ENCODE data around the gene ZNF280C. TPM values are rescaled to one million over a fixed set of nuclear protein-coding genes. Genes with fewer than 3 reads are reported as not detected.

The ZNF280C gene
- total RNA-seq, 1 donor from 2014 or later = 1.1 TPM

- DNase-seq (ENCODE audit: low spot score) (no peak), ATAC-seq (no peak)
Observed at GRCh38 chrX:130179170-130179569, 89.5 kb downstream of the ZNF280C start.

- ATAC-seq (no peak), DNase-seq (ENCODE audit: low spot score) (no peak)
Observed at GRCh38 chrX:130176942-130177341, 91.8 kb downstream of the ZNF280C start.

GRCh38 chrX:130176354-130176776 lies 92.3 kb downstream of the ZNF280C start:
- ATAC-seq = no peak
- DNase-seq (ENCODE audit: low spot score) = no peak

GRCh38 chrX:130174937-130175336 lies 93.8 kb downstream of the ZNF280C start:
- ATAC-seq (no peak), DNase-seq (ENCODE audit: low spot score) (no peak)

- ATAC-seq = peak; percentile 76
- DNase-seq (ENCODE audit: low spot score) = peak; percentile 54
Observed at GRCh38 chrX:130174045-130174704, 94.5 kb downstream of the ZNF280C start.

- DNase-seq (ENCODE audit: low spot score) (no peak), ATAC-seq (peak; percentile 44)
Observed at GRCh38 chrX:130173190-130173895, 95.4 kb downstream of the ZNF280C start.

GRCh38 chrX:130172127-130172845 lies 96.4 kb downstream of the ZNF280C start:
- ATAC-seq = no peak
- DNase-seq (ENCODE audit: low spot score) = no peak

GRCh38 chrX:130171446-130172126 lies 97.1 kb downstream of the ZNF280C start, which contains the start of gene RAB33A:
RAB33A (plus strand) TSS chrX:130171962; CDS start chrX:130172063, 101 bp downstream.
- no peak for DNase-seq (ENCODE audit: low spot score)
- peak; percentile 22 for ATAC-seq

- ATAC-seq = no peak
- peak; percentile 45 for DNase-seq (ENCODE audit: low spot score)
Observed at GRCh38 chrX:130170752-130171445, 97.8 kb downstream of the ZNF280C start.

- no peak for ATAC-seq
Observed at GRCh38 chrX:130167040-130167439, 101.7 kb downstream of the ZNF280C start.

GRCh38 chrX:130166503-130166777 lies 102.3 kb downstream of the ZNF280C start:
- ATAC-seq (no peak), DNase-seq (ENCODE audit: low spot score) (no peak)

More at GRCh38 chrX:130167040-130167439, 101.7 kb downstream of the ZNF280C start:
- no peak for DNase-seq (ENCODE audit: low spot score)

GRCh38 chrX:130165703-130166502 lies 102.8 kb downstream of the ZNF280C start, which contains the start of gene AIFM1:
AIFM1 (minus strand) TSS chrX:130165841; CDS start chrX:130165656, 185 bp downstream.
- peak; percentile 94 for DNase-seq (ENCODE audit: low spot score)

GRCh38 chrX:130165181-130165702 lies 103.5 kb downstream of the ZNF280C start:
- DNase-seq (ENCODE audit: low spot score) (no peak), ATAC-seq (peak; percentile 58)

More at GRCh38 chrX:130165703-130166502, 102.8 kb downstream of the ZNF280C start, which contains the start of gene AIFM1:
- peak; percentile 93 for ATAC-seq

GRCh38 chrX:130163398-130163797 lies 105.3 kb downstream of the ZNF280C start:
- DNase-seq (ENCODE audit: low spot score) (no peak), ATAC-seq (no peak)

- DNase-seq (ENCODE audit: low spot score) (no peak), ATAC-seq (no peak)
Observed at GRCh38 chrX:130162094-130162735, 106.5 kb downstream of the ZNF280C start.

GRCh38 chrX:130159776-130160175 lies 108.9 kb downstream of the ZNF280C start:
- no peak for DNase-seq (ENCODE audit: low spot score)
- peak; percentile 52 for ATAC-seq

- no peak for DNase-seq (ENCODE audit: low spot score)
- ATAC-seq = no peak
Observed at GRCh38 chrX:130158311-130158710, 110.4 kb downstream of the ZNF280C start.

GRCh38 chrX:130155564-130155963 lies 113.1 kb downstream of the ZNF280C start:
- DNase-seq (ENCODE audit: low spot score) (no peak), ATAC-seq (no peak)

Measured in left lobe of liver (tissue), 2 donors.